ENCODE results near the gene ATP6V0A1.

Gene ATP6V0A1

GRCh38 chr17:42423766-42424165, 34.9 kb upstream of the ATP6V0A1 start:
- peak overlapping the region; percentile 17 to 99 for H3K4me3 ChIP-seq (replicated peaks in 1 of 2; ENCODE audit: low read depth in 2 of 2, low read length in 2 of 2)
- TF ChIP-seq CTCF (IDR thresholded peaks at IDR 0.05; ENCODE audit: low read depth, low read length): no peak
- no peak for DNase-seq (ENCODE audit: low read depth in 2 of 2)

- no peak for DNase-seq (ENCODE audit: low read depth in 2 of 2)
- H3K4me3 ChIP-seq (replicated peaks in 1 of 2; ENCODE audit: low read depth in 2 of 2, low read length in 2 of 2): no peak overlapping the region
- TF ChIP-seq CTCF (IDR thresholded peaks at IDR 0.05; ENCODE audit: low read depth, low read length): no peak
Measured at GRCh38 chr17:42424991-42425610, 33.6 kb upstream of the ATP6V0A1 start.

GRCh38 chr17:42428141-42428944, 30.3 kb upstream of the ATP6V0A1 start:
- DNase-seq (ENCODE audit: low read depth in 2 of 2): peak; percentile 96 to 99
- no peak overlapping the region for H3K4me3 ChIP-seq (replicated peaks in 1 of 2; ENCODE audit: low read depth in 2 of 2, low read length in 2 of 2)
- peak; percentile 82 for TF ChIP-seq CTCF (IDR thresholded peaks at IDR 0.05; ENCODE audit: low read depth, low read length)

- no peak for DNase-seq (ENCODE audit: low read depth in 2 of 2)
- H3K4me3 ChIP-seq (replicated peaks in 1 of 2; ENCODE audit: low read depth in 2 of 2, low read length in 2 of 2): no peak overlapping the region
- no peak for TF ChIP-seq CTCF (IDR thresholded peaks at IDR 0.05; ENCODE audit: low read depth, low read length)
Measured at GRCh38 chr17:42429726-42430447, 28.8 kb upstream of the ATP6V0A1 start.

- TF ChIP-seq CTCF (IDR thresholded peaks at IDR 0.05; ENCODE audit: low read depth, low read length): no peak
- no peak overlapping the region for H3K4me3 ChIP-seq (replicated peaks in 1 of 2; ENCODE audit: low read depth in 2 of 2, low read length in 2 of 2)
- peak; percentile 43 to 55 for DNase-seq (ENCODE audit: low read depth in 2 of 2)
Measured at GRCh38 chr17:42431758-42432161, 26.9 kb upstream of the ATP6V0A1 start.

GRCh38 chr17:42436391-42436790, 22.3 kb upstream of the ATP6V0A1 start:
- TF ChIP-seq CTCF (IDR thresholded peaks at IDR 0.05; ENCODE audit: low read depth, low read length): no peak
- no peak overlapping the region for H3K4me3 ChIP-seq (replicated peaks in 1 of 2; ENCODE audit: low read depth in 2 of 2, low read length in 2 of 2)
- peak; percentile 98 to 99 for DNase-seq (ENCODE audit: low read depth in 2 of 2)

Data from cardiac fibroblast (primary cell).